Trophoblast cell (in vitro differentiated cells and primary cell): Measurements from ENCODE around the gene MRPL43.

Source experiments
- DNase-seq, 2 donors: peaks; one replicate each; pipeline ENCODE4 v3.0.0-alpha.2; 2016
- H2AFZ ChIP-seq: 2 replicates; pipeline ENCODE4 v1.6.1; 2013; ENCODE audit warnings: low read length, moderate library complexity, mild to moderate bottlenecking; ENCODE audit not compliant: insufficient read depth, poor library complexity
- H2AK5ac ChIP-seq: 2 replicates; pipeline ENCODE4 v1.6.1; 2013; ENCODE audit warnings: mild to moderate bottlenecking, low read length
- H2BK120ac ChIP-seq: 2 replicates; pipeline ENCODE4 v1.6.1; 2013; ENCODE audit warnings: low read length, mild to moderate bottlenecking, moderate library complexity; ENCODE audit not compliant: insufficient read depth, poor library complexity
- H2BK12ac ChIP-seq: 2 replicates; pipeline ENCODE4 v1.6.1; 2013; ENCODE audit warnings: mild to moderate bottlenecking, low read length, moderate library complexity
- H2BK5ac ChIP-seq: 2 replicates; pipeline ENCODE4 v1.6.1; 2013; ENCODE audit warnings: low read length, low read depth, moderate library complexity, mild to moderate bottlenecking; ENCODE audit not compliant: poor library complexity
- H3K14ac ChIP-seq: 2 replicates; pipeline ENCODE4 v1.6.1; 2013; ENCODE audit warnings: mild to moderate bottlenecking, low read length
- H3K18ac ChIP-seq: 2 replicates; pipeline ENCODE4 v1.6.1; 2013; ENCODE audit warnings: mild to moderate bottlenecking, low read length
- H3K23ac ChIP-seq: 2 replicates; pipeline ENCODE4 v1.6.1; 2013; ENCODE audit warnings: low read length
- H3K27ac ChIP-seq: 2 replicates; pipeline ENCODE4 v1.5.1; 2013; ENCODE audit warnings: low read depth, mild to moderate bottlenecking, inconsistent platforms, low read length, moderate library complexity
- H3K27me3 ChIP-seq: 2 replicates; pipeline ENCODE4 v1.6.1; 2013; ENCODE audit warnings: inconsistent platforms, mild to moderate bottlenecking, low read length, moderate library complexity; ENCODE audit not compliant: insufficient read depth
- H3K36me3 ChIP-seq, 2 experiments: 1 replicate in 1 of 2; 2 replicates in 1 of 2; pipeline ENCODE4 v1.6.1; 2013; ENCODE audit warnings: low read length in 2 of 2, mild to moderate bottlenecking in 2 of 2, moderate library complexity in 1 of 2; ENCODE audit not compliant: insufficient read depth in 2 of 2, control insufficient read depth in 1 of 2
- H3K4ac ChIP-seq: 2 replicates; pipeline ENCODE4 v1.6.1; 2013; ENCODE audit warnings: low read depth, mild to moderate bottlenecking, low read length, moderate library complexity
- H3K4me1 ChIP-seq, 2 experiments: 1 replicate in 1 of 2; 2 replicates in 1 of 2; pipeline ENCODE4 v1.6.1; 2013; ENCODE audit warnings: low read length in 2 of 2, mild to moderate bottlenecking in 2 of 2, moderate library complexity in 1 of 2; ENCODE audit not compliant: insufficient read depth in 2 of 2, control insufficient read depth in 1 of 2
- H3K4me2 ChIP-seq: 2 replicates; pipeline ENCODE4 v1.6.1; 2013; ENCODE audit warnings: inconsistent platforms, mild to moderate bottlenecking, low read length, moderate library complexity
- H3K4me3 ChIP-seq: 2 replicates; pipeline ENCODE4 v1.5.1; 2013; ENCODE audit warnings: mild to moderate bottlenecking, low read depth, low read length, inconsistent platforms
- H3K79me1 ChIP-seq: one replicate; pipeline ENCODE4 v1.6.1; 2013; ENCODE audit warnings: low read length
- H3K79me2 ChIP-seq: 2 replicates; pipeline ENCODE4 v1.6.1; 2013; ENCODE audit warnings: low read length, mild to moderate bottlenecking; ENCODE audit not compliant: control insufficient read depth, insufficient read depth, poor library complexity
- H3K9ac ChIP-seq: 2 replicates; pipeline ENCODE4 v1.6.1; 2013; ENCODE audit warnings: mild to moderate bottlenecking, low read length
- H3K9me3 ChIP-seq: 2 replicates; pipeline ENCODE4 v1.6.1; 2013; ENCODE audit warnings: low read depth, mild to moderate bottlenecking, control low read depth, inconsistent platforms, low read length; ENCODE audit not compliant: insufficient read depth
- H4K12ac ChIP-seq: 2 replicates; pipeline ENCODE4 v1.6.1; 2013; ENCODE audit warnings: low read depth, mild to moderate bottlenecking, low read length, moderate library complexity
- H4K8ac ChIP-seq: 2 replicates; pipeline ENCODE4 v1.6.1; 2013; ENCODE audit warnings: low read depth, mild to moderate bottlenecking, low read length, moderate library complexity
- H4K91ac ChIP-seq: one replicate; pipeline ENCODE4 v1.6.1; 2013; ENCODE audit warnings: low read depth, mild to moderate bottlenecking, low read length, moderate library complexity
- WGBS: extraction: QIAGEN DNeasy Blood & Tissue Kit; methylation state at CpG from one replicate; pipeline ENCODE4 v1.1.7; 2013; ENCODE audit warnings: missing lambda C conversion rate; ENCODE audit not compliant: insufficient read length, insufficient coverage; ENCODE audit errors: extremely low coverage; 5-methylcytosine and 5-hydroxymethylcytosine counted together

MRPL43 gene

DNA sequence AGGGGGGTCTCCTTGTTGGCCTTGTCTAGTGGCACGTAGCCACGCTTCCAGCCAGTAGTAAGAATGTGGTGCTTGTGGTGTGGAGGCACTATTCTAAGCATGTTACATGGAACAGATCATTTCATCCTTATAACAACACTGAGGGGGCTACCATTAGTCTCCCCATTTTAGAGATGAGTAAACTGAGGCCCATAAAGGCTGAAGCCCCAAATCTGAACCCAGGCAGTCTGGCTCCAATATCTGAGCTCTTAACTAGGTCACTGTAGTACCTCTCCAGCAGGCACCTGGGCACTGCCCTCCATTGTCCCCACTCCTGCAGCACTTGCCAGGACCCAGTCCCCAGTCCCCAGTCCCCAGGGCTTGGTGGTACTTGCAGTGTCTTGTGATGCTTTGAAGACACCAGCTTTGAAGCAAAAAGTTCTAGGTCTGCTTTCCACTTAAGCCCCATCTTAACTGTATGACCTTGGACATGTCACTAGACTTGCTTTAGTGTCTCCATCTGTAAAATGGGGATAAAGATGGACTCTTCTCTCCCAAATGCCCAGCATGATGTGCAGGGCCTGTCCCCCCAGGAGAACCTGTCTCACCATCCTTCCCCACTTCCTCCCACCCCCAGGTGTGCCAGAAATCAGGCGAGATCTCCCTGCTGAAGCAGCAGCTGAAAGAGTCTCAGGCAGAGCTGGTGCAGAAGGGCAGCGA lies 18.7 kb upstream of the MRPL43 start:
- H3K79me2 ChIP-seq = peaks cover 4% of the 10 kb centered on the region
- H3K79me1 ChIP-seq = no peaks in the 10 kb centered on the region
- no peak overlapping the region for H3K4me3 ChIP-seq
- H4K8ac ChIP-seq = no peak overlapping the region
- peaks cover 48 to 50% of the 10 kb centered on the region in 2 experiments for H3K36me3 ChIP-seq
- no peaks in the 10 kb centered on the region for H3K9me3 ChIP-seq
- H3K27me3 ChIP-seq = no peaks in the 10 kb centered on the region
- WGBS = no CpG with 5 or more reads among the region's 4 CpGs
- H3K23ac ChIP-seq = no peak overlapping the region
- no peak overlapping the region for H3K18ac ChIP-seq
- H3K9ac ChIP-seq = no peak overlapping the region
- no peak overlapping the region for H4K91ac ChIP-seq
- no peak overlapping the region for H3K27ac ChIP-seq
- H2BK12ac ChIP-seq = no peak overlapping the region
- no peak overlapping the region for H2BK5ac ChIP-seq
- peaks cover under 1 to 7% of the 10 kb centered on the region in 2 experiments for H3K4me1 ChIP-seq
- H4K12ac ChIP-seq = no peak overlapping the region
- H3K4ac ChIP-seq = no peak overlapping the region
- no peak overlapping the region for H2AK5ac ChIP-seq
- DNase-seq = no peak
- no peak overlapping the region for H3K14ac ChIP-seq
- no peak overlapping the region for H2AFZ ChIP-seq
- H3K4me2 ChIP-seq = no peak overlapping the region
- no peak overlapping the region for H2BK120ac ChIP-seq

DNA sequence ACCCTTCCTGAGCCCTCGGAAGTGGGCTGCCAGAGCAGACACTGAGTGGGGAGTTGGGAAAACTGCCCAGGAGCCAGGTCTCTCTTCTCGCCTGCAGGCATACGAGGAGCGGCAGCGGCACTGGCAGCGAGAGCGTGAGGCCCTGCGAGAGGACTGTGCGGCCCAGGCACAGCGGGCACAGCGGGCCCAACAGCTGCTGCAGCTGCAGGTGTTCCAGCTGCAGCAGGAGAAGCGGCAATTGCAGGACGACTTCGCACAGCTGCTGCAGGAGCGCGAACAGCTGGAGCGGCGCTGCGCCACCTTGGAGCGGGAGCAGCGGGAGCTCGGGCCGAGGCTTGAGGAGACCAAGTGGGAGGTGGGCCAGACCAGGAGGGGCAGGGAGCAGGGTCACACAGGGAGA lies 18.1 kb upstream of the MRPL43 start:
- no peak overlapping the region for H3K18ac ChIP-seq
- H3K79me2 ChIP-seq = peaks cover 9% of the 10 kb centered on the region
- no peak overlapping the region for H2BK12ac ChIP-seq
- H3K4me3 ChIP-seq = no peak overlapping the region
- no peak overlapping the region for H3K14ac ChIP-seq
- H2AFZ ChIP-seq = no peak overlapping the region
- WGBS = no CpG with 5 or more reads among the region's 23 CpGs
- H3K9ac ChIP-seq = no peak overlapping the region
- H3K4me1 ChIP-seq = peaks cover 6 to 11% of the 10 kb centered on the region in 2 experiments
- H3K9me3 ChIP-seq = no peaks in the 10 kb centered on the region
- H3K4me2 ChIP-seq = no peak overlapping the region
- DNase-seq = no peak
- H3K23ac ChIP-seq = no peak overlapping the region
- no peak overlapping the region for H3K27ac ChIP-seq
- H4K12ac ChIP-seq = no peak overlapping the region
- no peak overlapping the region for H2AK5ac ChIP-seq
- H2BK120ac ChIP-seq = no peak overlapping the region
- H3K4ac ChIP-seq = no peak overlapping the region
- no peak overlapping the region for H4K91ac ChIP-seq
- no peak overlapping the region for H2BK5ac ChIP-seq
- no peaks in the 10 kb centered on the region for H3K27me3 ChIP-seq
- peaks cover 2% of the 10 kb centered on the region for H3K79me1 ChIP-seq
- H3K36me3 ChIP-seq = peaks cover 48 to 50% of the 10 kb centered on the region in 2 experiments
- no peak overlapping the region for H4K8ac ChIP-seq

DNA sequence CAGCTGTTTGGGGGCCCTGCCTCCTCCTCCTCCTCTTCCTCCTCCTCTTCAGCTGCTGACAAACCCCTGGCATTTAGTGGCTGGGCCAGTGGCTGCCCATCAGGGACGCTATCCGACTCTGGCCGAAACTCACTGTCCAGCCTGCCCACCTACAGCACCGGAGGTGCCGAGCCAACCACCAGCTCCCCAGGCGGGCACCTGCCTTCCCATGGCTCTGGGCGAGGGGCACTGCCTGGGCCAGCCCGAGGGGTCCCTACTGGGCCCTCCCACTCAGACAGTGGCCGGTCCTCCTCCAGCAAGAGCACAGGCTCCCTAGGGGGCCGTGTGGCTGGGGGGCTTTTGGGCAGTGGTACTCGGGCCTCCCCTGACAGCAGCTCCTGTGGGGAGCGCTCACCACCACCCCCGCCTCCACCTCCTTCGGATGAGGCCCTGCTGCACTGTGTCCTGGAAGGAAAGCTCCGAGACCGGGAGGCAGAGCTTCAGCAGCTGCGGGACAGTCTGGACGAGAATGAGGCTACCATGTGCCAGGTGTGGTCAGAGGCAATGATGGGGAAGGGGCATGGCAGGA lies 16.4 kb upstream of the MRPL43 start:
- H3K14ac ChIP-seq = no peak overlapping the region
- H3K79me1 ChIP-seq = peaks cover 16% of the 10 kb centered on the region
- H2AK5ac ChIP-seq = no peak overlapping the region
- H4K12ac ChIP-seq = no peak overlapping the region
- H3K4me1 ChIP-seq = peaks cover 8 to 14% of the 10 kb centered on the region in 2 experiments
- H3K36me3 ChIP-seq = peaks cover 48 to 50% of the 10 kb centered on the region in 2 experiments
- no peak overlapping the region for H2BK12ac ChIP-seq
- H4K91ac ChIP-seq = no peak overlapping the region
- no peak overlapping the region for H2BK120ac ChIP-seq
- no peak overlapping the region for H3K9ac ChIP-seq
- no peak overlapping the region for H3K27ac ChIP-seq
- no peak overlapping the region for H3K18ac ChIP-seq
- H3K79me2 ChIP-seq = peaks cover 22% of the 10 kb centered on the region
- no peak overlapping the region for H3K23ac ChIP-seq
- no peak overlapping the region for H3K4ac ChIP-seq
- no peak overlapping the region for H2AFZ ChIP-seq
- H4K8ac ChIP-seq = no peak overlapping the region
- WGBS = no CpG with 5 or more reads among the region's 18 CpGs
- H3K4me3 ChIP-seq = no peak overlapping the region
- H2BK5ac ChIP-seq = no peak overlapping the region
- no peak for DNase-seq
- H3K27me3 ChIP-seq = no peaks in the 10 kb centered on the region
- H3K9me3 ChIP-seq = no peaks in the 10 kb centered on the region
- no peak overlapping the region for H3K4me2 ChIP-seq

DNA sequence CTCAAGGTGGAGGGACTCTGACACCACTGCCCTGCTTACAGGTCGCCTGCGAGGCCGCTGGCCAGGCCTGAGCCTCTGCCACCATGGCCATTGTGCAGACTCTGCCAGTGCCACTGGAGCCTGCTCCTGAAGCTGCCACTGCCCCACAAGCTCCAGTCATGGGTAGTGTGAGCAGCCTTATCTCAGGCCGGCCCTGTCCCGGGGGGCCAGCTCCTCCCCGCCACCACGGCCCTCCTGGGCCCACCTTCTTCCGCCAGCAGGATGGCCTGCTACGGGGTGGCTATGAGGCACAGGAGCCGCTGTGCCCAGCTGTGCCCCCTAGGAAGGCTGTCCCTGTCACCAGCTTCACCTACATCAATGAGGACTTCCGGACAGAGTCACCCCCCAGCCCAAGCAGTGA lies 15.2 kb upstream of the MRPL43 start:
- H3K9me3 ChIP-seq = no peaks in the 10 kb centered on the region
- H4K12ac ChIP-seq = no peak overlapping the region
- H3K23ac ChIP-seq = no peak overlapping the region
- no peak overlapping the region for H3K18ac ChIP-seq
- H4K8ac ChIP-seq = no peak overlapping the region
- H3K27me3 ChIP-seq = no peaks in the 10 kb centered on the region
- no peak overlapping the region for H3K4me2 ChIP-seq
- H3K14ac ChIP-seq = no peak overlapping the region
- H3K36me3 ChIP-seq = peaks cover 47 to 49% of the 10 kb centered on the region in 2 experiments
- H3K27ac ChIP-seq = no peak overlapping the region
- H3K79me2 ChIP-seq = peaks cover 31% of the 10 kb centered on the region
- no peak for DNase-seq
- peaks cover 28% of the 10 kb centered on the region for H3K79me1 ChIP-seq
- no peak overlapping the region for H3K4ac ChIP-seq
- no peak overlapping the region for H4K91ac ChIP-seq
- H3K9ac ChIP-seq = no peak overlapping the region
- no peak overlapping the region for H2BK12ac ChIP-seq
- H3K4me1 ChIP-seq = peaks cover 15 to 18% of the 10 kb centered on the region in 2 experiments
- H2AFZ ChIP-seq = no peak overlapping the region
- WGBS = no CpG with 5 or more reads among the region's 11 CpGs
- H3K4me3 ChIP-seq = no peak overlapping the region
- no peak overlapping the region for H2AK5ac ChIP-seq
- no peak overlapping the region for H2BK5ac ChIP-seq
- no peak overlapping the region for H2BK120ac ChIP-seq
